Measurements from ENCODE around the gene STMP1.

DNA sequence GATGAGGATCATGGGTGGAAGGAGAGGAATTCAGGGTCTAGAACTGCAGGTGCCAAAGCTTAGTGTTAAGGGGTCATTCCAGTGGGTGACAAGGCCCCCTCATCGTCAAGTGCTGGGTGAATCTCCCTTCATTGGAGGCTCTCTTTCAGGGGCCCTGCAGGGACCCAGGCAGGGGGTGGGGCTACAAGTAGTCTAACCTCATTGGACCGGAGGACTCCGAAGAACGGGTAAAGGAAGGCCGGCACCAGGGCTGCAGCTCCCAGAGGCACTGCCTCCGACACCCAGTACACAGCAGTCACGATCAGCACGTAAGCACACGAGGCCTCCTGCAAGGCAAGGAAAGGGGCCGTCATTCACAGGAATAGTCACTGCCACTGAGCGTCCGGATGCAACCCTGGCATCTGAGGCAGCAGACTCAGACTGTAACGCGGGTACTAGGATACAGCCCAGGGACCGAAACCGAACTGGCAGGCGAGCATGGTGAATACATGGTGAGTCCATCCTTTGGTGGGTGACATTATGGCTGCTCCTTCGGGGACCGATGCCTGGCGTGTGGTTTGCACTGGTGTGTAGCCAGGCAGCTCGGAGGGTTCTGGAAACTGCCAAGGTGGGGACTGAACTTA lies 59.0 kb downstream of the STMP1 start:
- TF ChIP-seq, protein P1, sequence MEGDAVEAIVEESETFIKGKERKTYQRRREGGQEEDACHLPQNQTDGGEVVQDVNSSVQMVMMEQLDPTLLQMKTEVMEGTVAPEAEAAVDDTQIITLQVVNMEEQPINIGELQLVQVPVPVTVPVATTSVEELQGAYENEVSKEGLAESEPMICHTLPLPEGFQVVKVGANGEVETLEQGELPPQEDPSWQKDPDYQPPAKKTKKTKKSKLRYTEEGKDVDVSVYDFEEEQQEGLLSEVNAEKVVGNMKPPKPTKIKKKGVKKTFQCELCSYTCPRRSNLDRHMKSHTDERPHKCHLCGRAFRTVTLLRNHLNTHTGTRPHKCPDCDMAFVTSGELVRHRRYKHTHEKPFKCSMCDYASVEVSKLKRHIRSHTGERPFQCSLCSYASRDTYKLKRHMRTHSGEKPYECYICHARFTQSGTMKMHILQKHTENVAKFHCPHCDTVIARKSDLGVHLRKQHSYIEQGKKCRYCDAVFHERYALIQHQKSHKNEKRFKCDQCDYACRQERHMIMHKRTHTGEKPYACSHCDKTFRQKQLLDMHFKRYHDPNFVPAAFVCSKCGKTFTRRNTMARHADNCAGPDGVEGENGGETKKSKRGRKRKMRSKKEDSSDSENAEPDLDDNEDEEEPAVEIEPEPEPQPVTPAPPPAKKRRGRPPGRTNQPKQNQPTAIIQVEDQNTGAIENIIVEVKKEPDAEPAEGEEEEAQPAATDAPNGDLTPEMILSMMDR (IDR thresholded peaks at IDR 0.05; ENCODE audit: insufficient read depth, low read length, poor library complexity, severe bottlenecking) = no peak
- no peak for TF ChIP-seq EZH2phosphoT487 (conservative IDR thresholded peaks at IDR 0.05; ENCODE audit: low read length)

All from SU-DHL-6 (cell line).